ENCODE measurements around the gene FAM13A. TPM values are rescaled to one million over a fixed set of nuclear protein-coding genes. Genes with fewer than 3 reads are reported as not detected.
A peak's percentile ranks its signal among the peaks of the same experiment; 100 is the strongest.

The FAM13A gene
- total and polyA plus RNA-seq, 2 of the 13 experiments (the other 11 are each of a cell fraction or from before 2014, with no cell fraction given), result 1.2 to 36.2 TPM

DNA sequence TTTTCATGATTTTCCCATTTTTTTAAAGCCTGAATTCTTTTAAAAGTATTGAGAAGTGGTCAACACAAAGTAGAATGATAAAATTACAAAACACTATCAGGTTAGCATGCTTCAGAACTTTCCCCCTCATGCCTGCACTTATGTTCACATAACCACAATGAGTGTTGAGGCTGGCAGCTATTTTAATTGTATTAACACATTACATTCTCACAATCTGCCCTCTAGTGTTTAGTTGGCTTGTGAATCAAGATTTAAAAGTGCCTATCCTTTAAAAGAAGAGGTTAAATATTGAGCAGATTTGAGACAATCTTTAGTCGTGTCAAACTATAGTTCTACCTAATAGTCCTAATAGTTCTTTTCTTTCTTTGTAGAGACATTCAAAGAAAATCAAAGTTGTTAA is 265.7 kb downstream of the FAM13A start:
- in situ Hi-C loops (cut with HindIII; ENCODE audit: extremely low pct_ligation_motif_present, low pct_unique_long_range_greater_than_20kb) (loop anchor here (5.0 kb wide), 1 partner anchor 84 kb away; no protein-coding TSS in a partner anchor), intact Hi-C loops (cut with micrococcal nuclease; ENCODE audit: unreplicated experiment) (loop anchor here (1.0 kb wide), 1 partner anchor 85 kb away; no protein-coding TSS in a partner anchor)
- TF ChIP-seq MAFF (IDR thresholded peaks at IDR 0.05; ENCODE audit: low read depth, low read length) (no peak), ZNF350 (CRISPR knock-in tag; IDR thresholded peaks at IDR 0.05; ENCODE audit: borderline replicate concordance, low read depth) (no peak), STAG1 (CRISPR knock-in tag; IDR thresholded peaks at IDR 0.05) (peak; percentile 58), TBX3 (IDR thresholded peaks at IDR 0.05; ENCODE audit: borderline replicate concordance) (no peak), SUZ12 (IDR thresholded peaks at IDR 0.05; ENCODE audit: low read depth, low read length) (no peak), REPIN1 (CRISPR knock-in tag; IDR thresholded peaks at IDR 0.05; ENCODE audit: borderline replicate concordance, low read depth) (no peak)
- TF ChIP-seq, protein P1, sequence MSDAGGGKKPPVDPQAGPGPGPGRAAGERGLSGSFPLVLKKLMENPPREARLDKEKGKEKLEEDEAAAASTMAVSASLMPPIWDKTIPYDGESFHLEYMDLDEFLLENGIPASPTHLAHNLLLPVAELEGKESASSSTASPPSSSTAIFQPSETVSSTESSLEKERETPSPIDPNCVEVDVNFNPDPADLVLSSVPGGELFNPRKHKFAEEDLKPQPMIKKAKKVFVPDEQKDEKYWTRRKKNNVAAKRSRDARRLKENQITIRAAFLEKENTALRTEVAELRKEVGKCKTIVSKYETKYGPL (CRISPR knock-in tag; IDR thresholded peaks at IDR 0.05), result no peak
- TF ChIP-seq, protein P2, sequence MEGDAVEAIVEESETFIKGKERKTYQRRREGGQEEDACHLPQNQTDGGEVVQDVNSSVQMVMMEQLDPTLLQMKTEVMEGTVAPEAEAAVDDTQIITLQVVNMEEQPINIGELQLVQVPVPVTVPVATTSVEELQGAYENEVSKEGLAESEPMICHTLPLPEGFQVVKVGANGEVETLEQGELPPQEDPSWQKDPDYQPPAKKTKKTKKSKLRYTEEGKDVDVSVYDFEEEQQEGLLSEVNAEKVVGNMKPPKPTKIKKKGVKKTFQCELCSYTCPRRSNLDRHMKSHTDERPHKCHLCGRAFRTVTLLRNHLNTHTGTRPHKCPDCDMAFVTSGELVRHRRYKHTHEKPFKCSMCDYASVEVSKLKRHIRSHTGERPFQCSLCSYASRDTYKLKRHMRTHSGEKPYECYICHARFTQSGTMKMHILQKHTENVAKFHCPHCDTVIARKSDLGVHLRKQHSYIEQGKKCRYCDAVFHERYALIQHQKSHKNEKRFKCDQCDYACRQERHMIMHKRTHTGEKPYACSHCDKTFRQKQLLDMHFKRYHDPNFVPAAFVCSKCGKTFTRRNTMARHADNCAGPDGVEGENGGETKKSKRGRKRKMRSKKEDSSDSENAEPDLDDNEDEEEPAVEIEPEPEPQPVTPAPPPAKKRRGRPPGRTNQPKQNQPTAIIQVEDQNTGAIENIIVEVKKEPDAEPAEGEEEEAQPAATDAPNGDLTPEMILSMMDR (CRISPR knock-in tag; IDR thresholded peaks at IDR 0.05), result peak; percentile 27
- TF ChIP-seq, protein P3, sequence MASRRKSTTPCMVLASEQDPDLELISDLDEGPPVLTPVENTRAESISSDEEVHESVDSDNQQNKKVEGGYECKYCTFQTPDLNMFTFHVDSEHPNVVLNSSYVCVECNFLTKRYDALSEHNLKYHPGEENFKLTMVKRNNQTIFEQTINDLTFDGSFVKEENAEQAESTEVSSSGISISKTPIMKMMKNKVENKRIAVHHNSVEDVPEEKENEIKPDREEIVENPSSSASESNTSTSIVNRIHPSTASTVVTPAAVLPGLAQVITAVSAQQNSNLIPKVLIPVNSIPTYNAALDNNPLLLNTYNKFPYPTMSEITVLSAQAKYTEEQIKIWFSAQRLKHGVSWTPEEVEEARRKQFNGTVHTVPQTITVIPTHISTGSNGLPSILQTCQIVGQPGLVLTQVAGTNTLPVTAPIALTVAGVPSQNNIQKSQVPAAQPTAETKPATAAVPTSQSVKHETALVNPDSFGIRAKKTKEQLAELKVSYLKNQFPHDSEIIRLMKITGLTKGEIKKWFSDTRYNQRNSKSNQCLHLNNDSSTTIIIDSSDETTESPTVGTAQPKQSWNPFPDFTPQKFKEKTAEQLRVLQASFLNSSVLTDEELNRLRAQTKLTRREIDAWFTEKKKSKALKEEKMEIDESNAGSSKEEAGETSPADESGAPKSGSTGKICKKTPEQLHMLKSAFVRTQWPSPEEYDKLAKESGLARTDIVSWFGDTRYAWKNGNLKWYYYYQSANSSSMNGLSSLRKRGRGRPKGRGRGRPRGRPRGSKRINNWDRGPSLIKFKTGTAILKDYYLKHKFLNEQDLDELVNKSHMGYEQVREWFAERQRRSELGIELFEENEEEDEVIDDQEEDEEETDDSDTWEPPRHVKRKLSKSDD (CRISPR knock-in tag; IDR thresholded peaks at IDR 0.05; ENCODE audit: low read depth), result no peak
- TF ChIP-seq, protein P4, sequence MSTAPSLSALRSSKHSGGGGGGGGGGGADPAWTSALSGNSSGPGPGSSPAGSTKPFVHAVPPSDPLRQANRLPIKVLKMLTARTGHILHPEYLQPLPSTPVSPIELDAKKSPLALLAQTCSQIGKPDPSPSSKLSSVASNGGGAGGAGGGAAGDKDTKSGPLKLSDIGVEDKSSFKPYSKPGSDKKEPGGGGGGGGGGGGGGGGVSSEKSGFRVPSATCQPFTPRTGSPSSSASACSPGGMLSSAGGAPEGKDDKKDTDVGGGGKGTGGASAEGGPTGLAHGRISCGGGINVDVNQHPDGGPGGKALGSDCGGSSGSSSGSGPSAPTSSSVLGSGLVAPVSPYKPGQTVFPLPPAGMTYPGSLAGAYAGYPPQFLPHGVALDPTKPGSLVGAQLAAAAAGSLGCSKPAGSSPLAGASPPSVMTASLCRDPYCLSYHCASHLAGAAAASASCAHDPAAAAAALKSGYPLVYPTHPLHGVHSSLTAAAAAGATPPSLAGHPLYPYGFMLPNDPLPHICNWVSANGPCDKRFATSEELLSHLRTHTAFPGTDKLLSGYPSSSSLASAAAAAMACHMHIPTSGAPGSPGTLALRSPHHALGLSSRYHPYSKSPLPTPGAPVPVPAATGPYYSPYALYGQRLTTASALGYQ (CRISPR knock-in tag; IDR thresholded peaks at IDR 0.05), result no peak
- H3K4me2 ChIP-seq (ENCODE audit: low read depth, low read length), result no peak overlapping the region
- H2AFZ ChIP-seq (ENCODE audit: low read length), result no peak overlapping the region
- H3K4me3 ChIP-seq (replicated peaks in 1 of 3; ENCODE audit: insufficient read depth in 1 of 3, low read depth in 2 of 3, low read length in 3 of 3), result no peak overlapping the region
- no peaks in the 10 kb centered on the region for H3K9me3 ChIP-seq (ENCODE audit: low read length)
- no peak overlapping the region for H3K9ac ChIP-seq (ENCODE audit: insufficient read depth, low read depth, low read length)
- H3K27ac ChIP-seq (ENCODE audit: extremely low read length, insufficient read depth, low read length), result no peak overlapping the region
- H3K4me1 ChIP-seq (ENCODE audit: insufficient read depth, low read length), result no peaks in the 10 kb centered on the region
- peak; percentile 14 for DNase-seq (ENCODE audit: low spot score)
- WGBS (ENCODE audit: low lambda C conversion rate), result 84% methylated on average over 1 of the region's 1 CpG
- no peak for ATAC-seq
- no peaks in the 10 kb centered on the region for H3K79me2 ChIP-seq (ENCODE audit: insufficient read depth, low read length)
- ChIA-PET POLR2A (no interaction called here), CTCF (ENCODE audit: low intra/inter-chr PET ratio, low total read pairs) (interaction anchor here (0.7 kb wide), 1 partner anchor 118 kb away, joined by 3 read pairs; no protein-coding TSS in a partner anchor)
- FAIRE-seq, result no peak
- no peaks in the 10 kb centered on the region for H3K27me3 ChIP-seq (ENCODE audit: control insufficient read depth in 1 of 2, insufficient read depth in 2 of 2, low read length in 2 of 2)
- no TSS peak for BruUV-seq (replicated peaks)
- H3K36me3 ChIP-seq (replicated peaks in 1 of 2; ENCODE audit: control insufficient read depth in 1 of 2, insufficient read depth in 2 of 2, low read length in 2 of 2), result peaks cover 3 to 16% of the 10 kb centered on the region in 2 experiments
- peaks cover 13% of the 10 kb centered on the region; the same call in 1 of the 2 replicates for H4K20me1 ChIP-seq (ENCODE audit: insufficient read depth, low read length)
